ENCODE measurements around the gene TBC1D8. TPM values are rescaled to one million over a fixed set of nuclear protein-coding genes. Genes with fewer than 3 reads are reported as not detected.

Gene TBC1D8
- total RNA-seq, 1 experiment from 2014 or later: 33.4 TPM

- peak; percentile 47 for DNase-seq (ENCODE audit: low spot score)
Observed at GRCh38 chr2:101162561-101163330, 11.6 kb upstream of the TBC1D8 start.

DNA sequence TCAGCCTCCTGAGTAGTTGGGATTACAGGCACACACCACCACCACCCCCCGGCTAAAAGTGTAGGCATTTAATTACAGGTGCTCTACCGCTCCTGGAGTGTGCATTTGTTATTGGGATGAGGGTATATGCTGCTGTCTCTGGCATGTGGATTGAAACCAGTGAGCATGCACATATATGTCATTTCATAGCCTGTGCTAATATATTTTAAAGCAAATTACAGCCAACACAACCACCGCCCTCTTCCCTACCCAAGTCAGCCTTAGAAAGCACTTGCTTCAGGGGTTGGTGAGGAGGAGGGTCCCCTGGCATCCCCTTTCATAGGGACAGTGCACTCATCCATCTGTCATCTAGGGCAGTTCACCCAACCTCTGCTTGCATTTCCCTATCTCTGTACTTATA, 10.5 kb upstream of the TBC1D8 start:
- no peak for DNase-seq (ENCODE audit: low spot score)

GRCh38 chr2:101160454-101160853, 9.3 kb upstream of the TBC1D8 start:
- DNase-seq (ENCODE audit: low spot score): peak; percentile 32

- DNase-seq (ENCODE audit: low spot score): no peak
Observed at GRCh38 chr2:101159526-101159925, 8.3 kb upstream of the TBC1D8 start.

DNA sequence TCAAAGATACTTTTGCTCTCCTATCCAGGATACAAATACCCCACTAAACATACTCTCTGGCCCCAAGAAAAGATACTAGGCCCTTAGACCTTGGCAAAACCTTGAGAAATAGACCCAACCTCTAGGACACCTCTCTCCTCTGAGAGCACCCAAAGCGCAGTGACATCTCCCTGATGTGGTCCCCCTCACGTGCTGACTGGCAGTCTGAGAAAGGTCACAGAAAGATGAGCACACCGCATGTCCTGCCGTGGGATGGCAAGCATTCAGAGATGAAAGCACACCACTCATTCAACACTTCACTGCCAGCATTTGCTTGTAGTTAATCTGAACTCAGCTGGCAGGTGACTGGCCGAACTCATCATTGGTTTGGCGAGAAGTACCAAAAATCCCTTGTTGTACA, 6.1 kb upstream of the TBC1D8 start:
- no peak for DNase-seq (ENCODE audit: low spot score)

DNA sequence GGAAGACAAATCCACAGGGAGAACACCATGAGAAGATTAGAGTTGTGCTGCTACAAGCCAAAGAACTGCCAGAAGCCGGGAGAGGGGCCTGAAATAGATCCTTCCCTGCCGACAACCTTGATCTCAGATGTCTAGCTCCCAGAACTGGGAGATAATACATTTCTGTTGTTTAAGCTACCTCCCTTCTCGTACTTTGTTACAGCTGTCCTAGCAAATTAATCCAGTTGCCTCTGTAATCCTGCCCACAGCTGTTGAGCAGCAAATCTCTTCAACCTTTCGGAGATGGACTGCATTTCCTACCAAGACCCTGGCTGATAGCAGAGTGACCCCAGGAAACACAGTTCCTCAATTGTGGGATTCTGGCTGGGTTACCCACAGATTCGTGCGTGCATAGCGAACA, 2.6 kb upstream of the TBC1D8 start:
- no peak for DNase-seq (ENCODE audit: low spot score)

DNA sequence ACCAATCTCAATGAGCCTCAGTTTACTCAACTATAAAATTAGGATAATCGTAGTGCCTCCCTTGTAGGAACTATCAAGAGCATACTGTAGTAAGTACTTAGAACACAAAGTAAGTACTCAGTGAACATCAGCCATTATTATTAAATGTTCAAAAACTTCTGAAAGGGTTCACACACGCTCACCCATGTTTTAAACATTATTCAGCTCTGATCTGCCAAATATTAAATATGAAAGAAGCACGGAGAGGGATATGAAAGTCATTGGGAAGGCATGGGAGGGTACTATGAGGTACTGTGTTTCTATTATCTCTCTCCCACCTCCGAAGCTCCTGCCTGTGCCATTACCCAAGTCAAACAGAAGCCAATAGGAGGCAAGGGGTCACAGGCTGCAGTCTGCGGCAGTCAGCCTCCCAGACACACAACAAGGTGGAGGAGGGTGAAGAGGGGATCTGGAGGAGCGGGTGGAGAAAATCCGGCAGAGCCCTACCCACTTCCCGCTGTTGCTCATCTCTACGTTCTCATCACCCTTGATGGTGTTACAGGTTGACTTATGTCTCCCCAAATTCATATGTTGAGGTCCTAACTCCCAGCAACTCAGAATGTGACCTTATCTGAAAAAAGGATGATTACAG, 2.0 kb upstream of the TBC1D8 start:
- no peak for DNase-seq (ENCODE audit: low spot score)

DNA sequence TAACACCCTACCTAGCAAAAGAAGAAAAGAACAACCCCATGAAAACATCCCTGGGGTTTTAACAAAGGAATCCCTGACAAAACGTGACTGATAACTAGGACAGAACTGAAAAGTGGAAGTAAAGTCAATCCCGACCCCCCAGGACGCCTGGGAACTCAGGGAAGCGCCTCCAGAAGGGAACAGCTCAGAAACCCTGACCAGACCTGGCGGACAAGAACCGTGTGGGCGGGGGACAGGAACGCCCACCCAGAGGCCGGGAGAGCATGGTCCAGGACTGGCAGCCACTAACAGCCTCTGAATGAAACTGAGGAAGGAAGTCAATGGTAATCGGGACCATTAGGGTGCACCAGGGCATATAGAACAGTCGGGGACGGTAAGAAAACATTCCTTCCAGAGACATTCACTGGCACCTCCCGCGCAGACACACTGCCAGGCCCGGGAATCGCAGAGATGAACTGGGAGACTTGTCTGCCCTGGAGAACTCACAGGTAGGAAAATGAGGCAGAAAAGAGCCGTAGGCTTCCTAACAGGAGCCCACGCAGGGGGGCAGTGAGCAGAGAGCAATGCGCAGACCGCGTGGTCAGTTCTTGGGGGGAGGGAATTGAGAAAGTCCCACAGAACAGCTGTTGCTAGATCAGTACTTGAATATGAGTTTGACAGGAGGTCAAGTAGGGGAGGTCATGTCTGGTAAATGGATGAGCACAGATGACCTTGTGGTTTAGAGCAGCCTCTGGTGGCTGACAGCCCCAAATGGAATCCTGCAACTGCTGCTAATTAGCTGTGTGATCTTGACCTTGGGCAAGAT, 1.3 kb upstream of the TBC1D8 start:
- DNase-seq (ENCODE audit: low spot score): peak; percentile 63

GRCh38 chr2:101151859-101152271, 683 bp upstream of the TBC1D8 start:
- peak; percentile 20 for DNase-seq (ENCODE audit: low spot score)

- DNase-seq (ENCODE audit: low spot score): peak; percentile 56
Observed at GRCh38 chr2:101150306-101151145, 656 bp downstream of the TBC1D8 start.

GRCh38 chr2:101149241-101150192, 1.7 kb downstream of the TBC1D8 start:
- peak; percentile 73 for DNase-seq (ENCODE audit: low spot score)

GRCh38 chr2:101148777-101149176, 2.4 kb downstream of the TBC1D8 start:
- no peak for DNase-seq (ENCODE audit: low spot score)

DNA sequence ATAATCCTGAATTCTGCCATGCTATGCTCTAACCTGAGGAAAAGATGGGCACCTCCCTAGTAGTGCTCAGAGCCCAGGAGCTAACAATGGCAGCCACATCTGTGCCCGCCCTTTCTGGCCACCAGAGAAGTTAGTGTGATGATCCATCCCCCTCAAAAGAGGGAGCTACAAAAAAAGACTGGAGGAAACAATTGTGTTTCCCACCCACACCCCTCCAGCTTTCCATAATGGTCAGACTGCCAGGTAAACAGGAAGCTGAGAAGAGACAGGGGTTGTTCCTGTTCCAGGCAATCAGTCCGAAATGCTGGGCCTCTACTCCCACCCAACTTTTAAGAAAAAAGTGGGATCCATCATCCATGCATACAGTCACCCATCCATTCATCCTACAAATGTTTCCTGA, 3.2 kb downstream of the TBC1D8 start:
- no peak for DNase-seq (ENCODE audit: low spot score)

DNA sequence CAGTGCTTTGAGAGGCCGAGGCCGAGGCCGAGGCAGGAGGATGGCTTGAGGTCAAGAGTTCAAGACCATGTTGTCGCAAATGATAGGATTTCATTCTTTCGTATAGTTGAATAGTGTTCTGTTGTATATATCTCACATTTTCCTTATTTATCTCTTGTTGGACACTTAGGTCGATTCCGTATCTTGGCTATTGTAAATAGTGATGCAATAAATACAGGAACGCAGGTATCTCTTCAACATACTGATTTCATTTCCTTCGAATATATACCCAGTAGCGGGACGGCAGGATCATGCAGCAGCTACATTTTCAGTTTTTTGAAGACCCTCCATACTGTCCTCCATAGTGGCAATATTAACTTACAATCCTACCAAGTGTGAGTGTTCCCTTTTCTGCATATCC, 4.1 kb downstream of the TBC1D8 start:
- no peak for DNase-seq (ENCODE audit: low spot score)

- DNase-seq (ENCODE audit: low spot score): no peak
Observed at GRCh38 chr2:101146535-101146934, 4.6 kb downstream of the TBC1D8 start.

DNA sequence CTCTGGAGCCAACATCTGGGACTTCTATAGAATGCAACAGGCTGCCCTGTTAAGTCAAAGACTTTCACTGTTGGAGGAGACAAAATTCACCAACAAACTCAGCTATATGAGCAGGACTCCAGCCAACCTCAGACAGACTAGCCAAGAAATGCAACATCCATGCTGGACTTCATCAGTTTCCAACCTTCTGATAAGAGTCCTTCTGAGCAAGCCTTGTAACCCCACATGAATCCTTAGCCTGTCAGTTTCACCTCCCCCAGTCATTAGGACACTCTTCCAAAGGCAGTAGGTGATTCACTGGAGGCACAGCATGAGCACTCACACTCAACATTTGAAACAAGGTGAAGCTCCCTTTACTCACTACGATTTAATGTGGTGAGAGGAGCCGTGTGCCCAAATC, 5.8 kb downstream of the TBC1D8 start:
- DNase-seq (ENCODE audit: low spot score): no peak

DNA sequence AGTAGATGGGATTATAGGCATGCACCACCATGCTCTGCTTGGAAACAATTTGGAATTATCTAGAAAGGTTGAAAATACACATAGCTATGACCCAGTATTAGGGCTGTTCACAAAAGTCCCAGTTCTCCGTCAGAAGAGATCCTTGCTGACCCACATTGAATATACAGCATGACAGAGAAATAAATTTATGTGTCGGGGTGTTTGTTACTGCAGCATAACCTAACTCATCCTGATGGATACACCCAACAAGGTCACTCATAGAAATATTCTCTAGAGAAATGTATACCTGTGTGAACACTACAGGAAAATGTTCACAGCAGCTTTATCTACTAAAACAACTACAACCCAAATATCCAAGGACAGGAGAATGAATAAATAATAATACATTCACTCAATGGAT, 9.0 kb downstream of the TBC1D8 start:
- no peak for DNase-seq (ENCODE audit: low spot score)

DNA sequence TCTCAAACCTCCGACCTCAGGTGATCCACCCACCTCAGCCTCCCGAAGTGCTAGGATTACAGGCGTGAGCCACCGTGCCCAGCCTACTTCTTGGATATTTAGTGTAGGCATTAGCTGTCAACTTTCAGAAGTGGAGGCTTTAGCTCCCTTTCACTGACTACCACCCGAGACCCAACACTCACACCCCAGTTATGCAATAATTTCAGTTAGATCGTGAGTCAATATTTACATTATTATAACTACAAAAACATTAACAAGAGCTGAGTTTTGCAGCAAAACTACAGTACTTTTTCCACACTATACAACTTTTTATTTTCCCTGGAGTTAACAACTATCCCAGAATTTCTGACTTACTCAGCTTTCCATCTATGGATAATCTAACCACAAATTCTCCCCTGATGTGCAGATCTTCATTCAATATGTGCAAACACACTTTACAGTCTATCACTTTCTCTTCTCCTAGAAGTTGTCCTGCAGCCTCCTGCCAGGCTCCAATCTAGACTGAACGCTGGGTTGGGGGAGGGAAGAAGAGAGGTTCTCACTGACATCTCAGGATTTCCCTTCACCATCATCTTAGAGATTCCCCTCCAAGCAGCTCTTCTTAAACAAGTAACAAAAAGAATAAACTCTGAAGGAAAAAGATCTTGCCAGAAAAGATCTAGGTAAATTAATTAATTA, 10.1 kb downstream of the TBC1D8 start:
- DNase-seq (ENCODE audit: low spot score): no peak

DNA sequence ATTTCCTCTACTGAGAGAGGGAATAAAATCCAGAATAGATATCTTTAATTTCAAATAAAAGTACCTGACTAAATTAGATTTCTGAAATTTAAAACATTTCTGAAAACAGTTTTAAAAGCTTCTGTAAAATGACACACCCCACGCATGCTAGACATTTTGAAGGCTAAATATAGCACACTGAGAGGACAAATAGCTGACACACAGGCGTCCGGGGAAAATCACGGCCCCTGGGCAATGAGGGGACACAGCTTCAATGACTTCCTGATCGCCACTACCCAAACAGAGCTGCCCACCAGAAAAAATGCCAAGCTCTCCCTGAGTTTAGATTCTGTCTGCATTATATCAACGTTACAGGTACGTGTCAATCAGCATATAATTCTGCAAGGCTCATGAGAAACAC, 10.9 kb downstream of the TBC1D8 start:
- no peak for DNase-seq (ENCODE audit: low spot score)

DNA sequence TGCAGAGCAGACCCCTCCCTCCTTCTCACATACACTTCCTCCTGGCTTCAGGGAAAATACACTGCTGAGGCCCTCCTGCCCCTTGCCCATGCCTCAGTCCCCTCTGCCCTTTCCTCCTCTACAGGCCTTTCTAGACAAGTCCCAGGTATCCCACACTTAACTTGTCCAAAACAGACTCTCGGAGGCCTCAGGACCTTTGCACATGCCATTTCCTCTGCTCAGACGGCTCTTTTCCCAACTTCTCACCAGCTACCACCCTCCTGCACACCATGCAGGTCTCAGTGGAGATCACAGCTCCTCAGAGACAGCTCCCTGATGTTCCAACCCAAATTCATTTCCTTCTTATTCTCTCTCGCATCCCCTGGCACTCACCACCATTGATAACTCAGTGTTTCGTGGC, 11.7 kb downstream of the TBC1D8 start:
- no peak for DNase-seq (ENCODE audit: low spot score)

All from HT-29 (cell line).